ENCODE data around the gene FAM53B. TPM values are rescaled to one million over a fixed set of nuclear protein-coding genes. Genes with fewer than 3 reads are reported as not detected.
A peak's percentile ranks its signal among the peaks of the same experiment; 100 is the strongest.

The FAM53B gene
- polyA plus RNA-seq, 1 experiment: 3.9 TPM

DNA sequence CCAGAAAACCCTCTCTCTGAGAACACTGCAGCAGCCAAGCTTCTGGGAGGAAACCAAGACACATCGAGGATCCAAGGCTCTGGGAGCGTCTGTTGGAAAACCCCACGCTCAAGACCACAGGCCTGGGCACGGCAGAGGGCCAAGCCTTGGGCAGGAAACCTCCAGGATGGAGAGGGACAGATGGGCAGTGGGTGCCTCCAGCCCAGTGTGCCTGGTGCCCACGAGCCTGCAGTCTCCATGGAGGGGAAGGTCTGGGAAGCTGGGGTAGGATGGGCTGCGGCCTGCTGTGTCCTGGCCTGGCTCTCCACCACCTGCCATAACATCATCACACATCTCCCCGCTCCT, 96.1 kb downstream of the FAM53B start:
- Histone ChIP-seq H3K36me3 (ENCODE audit: control insufficient read depth, insufficient read depth, low read length) (no peaks in the 10 kb centered on the region), H3K4me3 (ENCODE audit: low read depth, low read length) (no peak overlapping the region), H3K27me3 (ENCODE audit: control insufficient read depth, insufficient read depth, low read length) (no peaks in the 10 kb centered on the region)
- ChIA-PET POLR2A (no interaction called here), CTCF (interaction anchor here (0.7 to 1.7 kb wide), 5 partner anchors 10 to 182 kb away, joined by 3 to 5 read pairs (median 4); no protein-coding TSS in a partner anchor)
- TF ChIP-seq, protein P1, sequence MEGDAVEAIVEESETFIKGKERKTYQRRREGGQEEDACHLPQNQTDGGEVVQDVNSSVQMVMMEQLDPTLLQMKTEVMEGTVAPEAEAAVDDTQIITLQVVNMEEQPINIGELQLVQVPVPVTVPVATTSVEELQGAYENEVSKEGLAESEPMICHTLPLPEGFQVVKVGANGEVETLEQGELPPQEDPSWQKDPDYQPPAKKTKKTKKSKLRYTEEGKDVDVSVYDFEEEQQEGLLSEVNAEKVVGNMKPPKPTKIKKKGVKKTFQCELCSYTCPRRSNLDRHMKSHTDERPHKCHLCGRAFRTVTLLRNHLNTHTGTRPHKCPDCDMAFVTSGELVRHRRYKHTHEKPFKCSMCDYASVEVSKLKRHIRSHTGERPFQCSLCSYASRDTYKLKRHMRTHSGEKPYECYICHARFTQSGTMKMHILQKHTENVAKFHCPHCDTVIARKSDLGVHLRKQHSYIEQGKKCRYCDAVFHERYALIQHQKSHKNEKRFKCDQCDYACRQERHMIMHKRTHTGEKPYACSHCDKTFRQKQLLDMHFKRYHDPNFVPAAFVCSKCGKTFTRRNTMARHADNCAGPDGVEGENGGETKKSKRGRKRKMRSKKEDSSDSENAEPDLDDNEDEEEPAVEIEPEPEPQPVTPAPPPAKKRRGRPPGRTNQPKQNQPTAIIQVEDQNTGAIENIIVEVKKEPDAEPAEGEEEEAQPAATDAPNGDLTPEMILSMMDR (IDR thresholded peaks at IDR 0.05; ENCODE audit: insufficient read depth, low read depth, low read length): no peak
- no peak for DNase-seq (ENCODE audit: low read depth)

DNA sequence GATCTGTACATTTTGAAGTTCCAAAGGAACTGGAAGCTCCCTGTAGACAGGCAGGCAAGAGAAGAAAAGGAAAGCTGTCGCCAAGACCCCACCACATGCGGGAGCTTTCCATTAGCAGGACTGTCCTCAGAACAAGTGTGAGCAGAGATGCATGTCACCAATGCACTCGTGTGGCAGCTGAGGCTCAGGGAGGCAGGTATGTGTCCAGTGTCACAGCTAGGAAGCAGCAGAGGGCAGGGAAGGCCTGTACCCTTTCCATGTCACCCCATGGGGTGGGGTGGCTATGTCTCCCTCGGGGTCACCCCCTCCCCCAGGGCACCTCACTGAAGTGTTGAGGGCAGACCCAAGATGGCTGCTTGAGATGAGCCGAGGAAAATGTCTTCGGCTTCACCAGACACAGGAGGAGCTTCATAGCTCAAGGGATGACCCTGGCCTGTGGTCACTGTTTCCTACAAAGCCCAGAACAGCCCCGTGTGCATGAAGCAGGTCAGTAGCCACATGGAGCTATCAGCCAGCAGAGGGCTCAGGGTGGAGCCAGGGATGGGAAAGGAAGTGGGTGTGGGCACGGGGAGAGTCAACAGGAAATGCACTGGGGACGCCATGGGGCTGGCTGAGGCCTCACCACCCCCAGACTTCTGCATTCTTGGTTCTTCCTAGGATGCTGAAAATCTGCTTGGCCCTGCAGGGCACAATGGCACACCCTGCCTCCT, 96.6 kb downstream of the FAM53B start:
- H3K4me3 ChIP-seq (ENCODE audit: low read depth, low read length): no peak overlapping the region
- CTCF ChIA-PET: interaction anchor here (0.7 to 1.7 kb wide), 6 partner anchors 10 to 182 kb away, joined by 3 to 5 read pairs (median 4); no protein-coding TSS in a partner anchor
- POLR2A ChIA-PET: no interaction called here
- TF ChIP-seq, protein P1 (IDR thresholded peaks at IDR 0.05; ENCODE audit: insufficient read depth, low read depth, low read length): peak; percentile 34; the same call in 1 of the 2 replicates
- no peaks in the 10 kb centered on the region for H3K36me3 ChIP-seq (ENCODE audit: control insufficient read depth, insufficient read depth, low read length)
- H3K27me3 ChIP-seq (ENCODE audit: control insufficient read depth, insufficient read depth, low read length): no peaks in the 10 kb centered on the region
- DNase-seq (ENCODE audit: low read depth): no peak

DNA sequence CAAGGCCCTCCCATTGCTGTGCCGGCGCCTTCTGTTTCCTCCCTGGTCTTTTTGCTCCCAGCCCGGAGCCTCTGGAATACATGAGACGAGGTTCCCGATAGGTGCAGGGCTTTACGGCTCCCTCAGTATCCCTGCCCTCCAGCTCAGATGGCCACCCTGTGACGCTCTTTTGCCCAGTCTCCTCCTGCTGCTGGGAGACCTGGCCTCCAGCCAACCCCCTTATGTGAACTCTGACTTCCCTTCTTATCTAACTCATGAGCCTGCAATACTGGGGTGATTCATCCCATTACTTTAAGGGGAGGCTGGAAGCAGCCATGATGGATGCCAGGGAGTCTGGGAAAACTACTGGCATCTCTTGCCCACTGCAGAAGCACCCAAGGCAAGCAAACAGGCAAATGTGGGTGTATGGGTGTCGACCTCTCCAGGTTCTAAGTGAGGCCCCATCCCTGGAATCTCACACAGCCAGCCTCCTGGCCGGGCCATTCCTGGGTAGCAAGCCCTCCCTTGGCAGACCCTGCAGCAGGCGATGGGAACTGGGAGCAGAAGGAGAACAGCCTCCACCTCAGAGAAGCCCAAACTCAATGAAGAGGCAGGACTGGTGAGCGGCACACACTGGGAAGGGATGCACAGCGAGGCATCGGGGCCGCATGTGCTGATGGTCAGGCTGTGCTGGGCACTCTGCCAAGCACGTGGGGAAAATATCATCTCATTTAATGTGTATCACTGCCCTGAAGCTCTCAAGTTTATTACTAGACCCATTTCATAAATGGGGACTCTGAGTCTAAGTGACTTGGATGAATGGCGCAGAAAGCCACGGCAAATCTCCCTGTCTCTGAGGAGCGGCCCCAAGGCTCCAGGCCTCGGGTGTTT, 97.5 kb downstream of the FAM53B start:
- H3K36me3 ChIP-seq (ENCODE audit: control insufficient read depth, insufficient read depth, low read length): no peaks in the 10 kb centered on the region
- H3K27me3 ChIP-seq (ENCODE audit: control insufficient read depth, insufficient read depth, low read length): no peaks in the 10 kb centered on the region
- DNase-seq (ENCODE audit: low read depth): peak; percentile 30
- ChIA-PET POLR2A (no interaction called here), CTCF (interaction anchor here (1.5 kb wide), 1 partner anchor 17 kb away, joined by 4 read pairs; no protein-coding TSS in a partner anchor)
- TF ChIP-seq, protein P1 (IDR thresholded peaks at IDR 0.05; ENCODE audit: insufficient read depth, low read depth, low read length): no peak
- H3K4me3 ChIP-seq (ENCODE audit: low read depth, low read length): no peak overlapping the region

DNA sequence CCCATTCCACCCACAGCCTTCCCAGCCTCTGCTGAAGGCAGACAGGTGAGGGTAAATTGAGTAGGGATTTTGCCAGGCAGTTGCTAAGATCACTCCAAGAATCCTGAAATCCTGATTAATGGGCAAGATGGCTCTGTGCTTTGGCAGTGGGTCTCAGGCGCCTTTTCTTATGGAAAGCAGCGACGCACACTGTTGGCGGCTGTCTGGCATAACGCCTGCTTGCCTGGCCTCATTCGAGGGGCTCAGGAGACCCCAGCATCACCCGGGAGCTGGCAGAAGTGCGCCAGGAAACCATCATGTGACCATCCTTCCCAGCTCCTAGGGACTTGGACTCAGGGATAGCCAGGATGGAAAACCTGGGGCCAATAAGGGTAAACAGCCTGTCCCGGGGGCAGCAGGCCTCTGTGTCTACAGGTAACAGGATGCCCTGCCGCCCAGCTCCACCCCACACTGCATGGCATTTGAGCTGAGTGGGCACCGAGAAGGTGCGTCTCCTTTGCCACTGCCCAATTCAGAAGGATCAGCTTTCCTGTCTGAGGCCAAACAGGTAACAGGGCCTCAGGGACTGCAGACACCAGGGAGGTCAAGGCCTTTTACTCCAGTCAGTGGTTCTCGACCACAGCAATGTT, 98.6 kb downstream of the FAM53B start:
- no peaks in the 10 kb centered on the region for H3K27me3 ChIP-seq (ENCODE audit: control insufficient read depth, insufficient read depth, low read length)
- no peak for DNase-seq (ENCODE audit: low read depth)
- ChIA-PET POLR2A (no interaction called here), CTCF (interaction anchor here (0.7 kb wide), 1 partner anchor 24 kb away, joined by 3 read pairs; no protein-coding TSS in a partner anchor)
- TF ChIP-seq, protein P1 (IDR thresholded peaks at IDR 0.05; ENCODE audit: insufficient read depth, low read depth, low read length): no peak
- H3K36me3 ChIP-seq (ENCODE audit: control insufficient read depth, insufficient read depth, low read length): no peaks in the 10 kb centered on the region
- no peak overlapping the region for H3K4me3 ChIP-seq (ENCODE audit: low read depth, low read length)

Measured in BJ (cell line).